Measurements from ENCODE around the gene ZBTB26.

The ZBTB26 gene

GRCh38 chr9:122944960-122945888 lies 13.9 kb upstream of the ZBTB26 start:
- no peak for DNase-seq (ENCODE audit: low read depth)
- Histone ChIP-seq H3K27me3 (replicated peaks; ENCODE audit: control insufficient read depth, insufficient read depth, low read length) (no peaks in the 10 kb centered on the region), H3K4me1 (ENCODE audit: control insufficient read depth, insufficient read depth, low read length) (peaks cover 20% of the 10 kb centered on the region)

DNA sequence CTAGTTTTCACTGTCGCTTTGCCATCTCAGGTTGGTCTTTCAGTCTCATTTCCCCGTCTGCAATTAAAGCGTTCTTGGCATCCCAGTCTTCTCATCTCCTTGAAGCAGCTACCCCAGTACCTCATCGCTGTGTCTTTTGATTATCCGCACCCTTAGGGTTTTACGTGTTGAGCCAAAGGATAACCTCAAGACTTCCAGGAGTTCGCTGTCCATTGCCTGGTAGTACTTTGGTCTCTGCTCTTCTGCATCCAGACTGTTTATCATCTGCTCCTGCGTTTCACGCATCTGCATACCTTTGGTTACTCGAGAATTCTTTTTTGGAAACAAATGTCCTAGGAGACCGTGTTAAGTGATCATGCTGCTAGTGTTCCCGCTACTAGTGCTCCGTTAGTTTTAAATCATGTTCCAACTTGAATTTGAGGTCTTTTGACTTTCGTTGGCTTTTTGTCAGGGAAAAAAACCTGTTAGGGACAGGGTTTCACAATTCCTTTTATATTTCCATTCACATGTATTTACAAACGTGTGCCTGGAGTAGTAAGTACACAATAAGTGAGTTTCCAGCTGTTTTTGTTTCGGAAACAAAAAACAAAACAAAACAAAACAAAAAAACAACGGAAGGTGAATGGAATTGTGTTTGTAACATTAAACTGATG lies 10.4 kb upstream of the ZBTB26 start:
- peaks cover 20% of the 10 kb centered on the region for H3K36me3 ChIP-seq (ENCODE audit: control insufficient read depth, insufficient read depth, low read length, severe bottlenecking)
- peak; percentile 77 for DNase-seq (ENCODE audit: low read depth)
- no peaks in the 10 kb centered on the region for H3K27me3 ChIP-seq (replicated peaks; ENCODE audit: control insufficient read depth, insufficient read depth, low read length)
- H3K9me3 ChIP-seq (ENCODE audit: control insufficient read depth, low read length), result no peaks in the 10 kb centered on the region
- peak overlapping the region; percentile 92 for H3K9ac ChIP-seq (ENCODE audit: low read length)
- peak overlapping the region; percentile 94 for H3K4me3 ChIP-seq (ENCODE audit: low read length)
- H3K4me1 ChIP-seq (ENCODE audit: control insufficient read depth, insufficient read depth, low read length), result peaks cover 16% of the 10 kb centered on the region

More at GRCh38 chr9:122944960-122945888, 13.9 kb upstream of the ZBTB26 start:
- no peaks in the 10 kb centered on the region for H3K36me3 ChIP-seq (ENCODE audit: control insufficient read depth, insufficient read depth, low read length, severe bottlenecking)
- no peaks in the 10 kb centered on the region for H3K9me3 ChIP-seq (ENCODE audit: control insufficient read depth, low read length)
- H3K9ac ChIP-seq (ENCODE audit: low read length), result no peak overlapping the region
- no peak overlapping the region for H3K4me3 ChIP-seq (ENCODE audit: low read length)

GRCh38 chr9:122940749-122941581 lies 9.7 kb upstream of the ZBTB26 start, which contains the start of gene RABGAP1:
Gene RABGAP1, plus strand, starts transcription at chr9:122941020. Its CDS starts 16,040 bp downstream, at chr9:122957060.
- H3K9me3 ChIP-seq (ENCODE audit: control insufficient read depth, low read length), result no peaks in the 10 kb centered on the region
- peaks cover 27% of the 10 kb centered on the region for H3K36me3 ChIP-seq (ENCODE audit: control insufficient read depth, insufficient read depth, low read length, severe bottlenecking)

GRCh38 chr9:122940454-122940748 lies 9.1 kb upstream of the ZBTB26 start:
- H3K9me3 ChIP-seq (ENCODE audit: control insufficient read depth, low read length), result no peaks in the 10 kb centered on the region
- no peaks in the 10 kb centered on the region for H3K27me3 ChIP-seq (replicated peaks; ENCODE audit: control insufficient read depth, insufficient read depth, low read length)
- no peak for DNase-seq (ENCODE audit: low read depth)
- H3K4me1 ChIP-seq (ENCODE audit: control insufficient read depth, insufficient read depth, low read length), result peaks cover 13% of the 10 kb centered on the region
- peak overlapping the region; percentile 67 for H3K9ac ChIP-seq (ENCODE audit: low read length)
- H3K4me3 ChIP-seq (ENCODE audit: low read length), result peak overlapping the region; percentile 79
- peaks cover 27% of the 10 kb centered on the region for H3K36me3 ChIP-seq (ENCODE audit: control insufficient read depth, insufficient read depth, low read length, severe bottlenecking)

More at GRCh38 chr9:122940749-122941581, 9.7 kb upstream of the ZBTB26 start, which contains the start of gene RABGAP1:
- H3K4me3 ChIP-seq (ENCODE audit: low read length), result peak within 1 kb of the TSS; percentile 94
- peaks cover 16% of the 10 kb centered on the region for H3K4me1 ChIP-seq (ENCODE audit: control insufficient read depth, insufficient read depth, low read length)
- H3K27me3 ChIP-seq (replicated peaks; ENCODE audit: control insufficient read depth, insufficient read depth, low read length), result no peaks in the 10 kb centered on the region
- peak within 1 kb of the TSS; percentile 92 for H3K9ac ChIP-seq (ENCODE audit: low read length)
- DNase-seq (ENCODE audit: low read depth), result peak; percentile 99

- Histone ChIP-seq H3K9ac (ENCODE audit: low read length) (no peak overlapping the region), H3K9me3 (ENCODE audit: control insufficient read depth, low read length) (no peaks in the 10 kb centered on the region), H3K4me1 (ENCODE audit: control insufficient read depth, insufficient read depth, low read length) (peaks cover 13% of the 10 kb centered on the region), H3K36me3 (ENCODE audit: control insufficient read depth, insufficient read depth, low read length, severe bottlenecking) (peaks cover 27% of the 10 kb centered on the region), H3K27me3 (replicated peaks; ENCODE audit: control insufficient read depth, insufficient read depth, low read length) (no peaks in the 10 kb centered on the region), H3K4me3 (ENCODE audit: low read length) (no peak overlapping the region)
- DNase-seq (ENCODE audit: low read depth), result no peak
Measured at GRCh38 chr9:122939601-122940000, 8.3 kb upstream of the ZBTB26 start.

DNA sequence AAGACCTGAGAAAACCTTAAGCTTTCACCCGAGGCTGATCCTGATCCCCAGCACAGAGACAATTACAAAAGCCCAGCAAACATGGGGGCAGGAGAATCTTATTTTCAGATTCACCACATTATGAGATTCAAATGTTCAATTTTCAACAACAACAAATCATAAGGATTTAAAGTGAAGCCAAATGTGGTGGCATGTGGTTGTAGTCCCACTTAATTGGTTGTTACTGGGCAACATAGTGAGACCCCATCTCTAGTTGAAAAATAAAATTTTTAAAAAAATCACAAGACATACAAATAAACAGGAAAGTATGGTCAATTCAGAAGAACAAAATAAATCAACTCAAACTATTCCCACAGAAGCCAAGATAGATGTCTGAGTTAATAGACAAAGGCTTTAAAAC lies 5.6 kb upstream of the ZBTB26 start:
- Histone ChIP-seq H3K27me3 (replicated peaks; ENCODE audit: control insufficient read depth, insufficient read depth, low read length) (no peaks in the 10 kb centered on the region), H3K36me3 (ENCODE audit: control insufficient read depth, insufficient read depth, low read length, severe bottlenecking) (peaks cover 27% of the 10 kb centered on the region), H3K4me1 (ENCODE audit: control insufficient read depth, insufficient read depth, low read length) (peaks cover 14% of the 10 kb centered on the region), H3K9ac (ENCODE audit: low read length) (no peak overlapping the region), H3K4me3 (ENCODE audit: low read length) (no peak overlapping the region), H3K9me3 (ENCODE audit: control insufficient read depth, low read length) (no peaks in the 10 kb centered on the region)
- DNase-seq (ENCODE audit: low read depth), result no peak

DNA sequence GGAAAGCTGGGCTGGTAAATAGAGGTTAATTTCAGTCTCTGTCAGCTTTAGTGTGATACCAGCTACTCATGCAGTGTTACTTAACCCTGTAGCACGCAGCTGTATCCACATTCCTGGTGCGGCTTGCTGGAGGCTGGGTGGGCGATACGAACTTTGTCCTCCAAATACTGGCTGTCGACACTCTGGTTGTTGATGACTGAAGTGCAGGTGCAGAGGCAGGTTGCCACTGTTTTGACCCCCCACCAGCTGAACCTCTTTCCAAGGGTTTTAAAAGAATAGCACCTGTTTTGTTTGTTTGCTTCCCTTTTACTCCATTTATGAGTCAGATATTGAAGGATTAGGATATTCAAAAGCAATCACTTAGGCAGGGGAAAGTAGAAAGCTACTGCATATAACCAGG lies 5.2 kb upstream of the ZBTB26 start:
- DNase-seq (ENCODE audit: low read depth), result no peak
- Histone ChIP-seq H3K4me1 (ENCODE audit: control insufficient read depth, insufficient read depth, low read length) (peaks cover 11% of the 10 kb centered on the region), H3K9ac (ENCODE audit: low read length) (no peak overlapping the region), H3K27me3 (replicated peaks; ENCODE audit: control insufficient read depth, insufficient read depth, low read length) (no peaks in the 10 kb centered on the region), H3K9me3 (ENCODE audit: control insufficient read depth, low read length) (no peaks in the 10 kb centered on the region), H3K36me3 (ENCODE audit: control insufficient read depth, insufficient read depth, low read length, severe bottlenecking) (peaks cover 27% of the 10 kb centered on the region), H3K4me3 (ENCODE audit: low read length) (no peak overlapping the region)

DNA sequence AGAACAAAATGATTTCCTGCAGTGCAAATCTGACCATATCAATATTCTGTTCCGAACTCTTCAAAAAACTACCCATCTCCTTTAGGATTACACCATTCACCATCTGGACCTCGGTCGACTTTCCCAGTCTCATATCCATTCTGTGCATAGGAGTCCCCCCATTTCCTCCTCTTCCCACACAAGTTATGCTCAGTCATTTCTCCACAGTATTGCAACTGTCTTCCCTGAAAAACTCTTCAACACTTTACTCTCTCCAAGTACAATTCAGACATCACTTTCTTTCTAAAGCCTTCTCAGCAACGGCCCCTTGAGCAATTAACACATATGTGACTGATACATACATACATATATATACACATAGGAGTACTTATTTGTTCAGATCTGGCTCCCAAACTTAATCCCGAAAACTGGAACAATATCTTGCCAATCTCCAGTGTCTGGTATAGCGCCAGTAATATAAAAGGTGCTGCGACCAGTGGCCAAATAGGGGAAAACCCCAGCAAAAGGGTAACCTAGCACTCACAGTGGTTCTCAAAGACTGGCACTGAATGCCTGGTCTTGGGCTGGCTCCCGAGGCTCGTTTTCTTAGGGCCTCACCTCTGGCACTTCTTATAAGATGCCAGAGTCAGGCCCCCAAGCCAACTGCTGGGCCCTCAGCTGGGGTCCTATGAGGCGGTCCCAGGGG lies 629 bp downstream of the ZBTB26 start:
- no peak for DNase-seq (ENCODE audit: low read depth)
- no peaks in the 10 kb centered on the region for H3K27me3 ChIP-seq (replicated peaks; ENCODE audit: control insufficient read depth, insufficient read depth, low read length)
- peaks cover 13% of the 10 kb centered on the region for H3K4me1 ChIP-seq (ENCODE audit: control insufficient read depth, insufficient read depth, low read length)
- H3K9ac ChIP-seq (ENCODE audit: low read length), result peak overlapping the region; percentile 94
- H3K4me3 ChIP-seq (ENCODE audit: low read length), result peak overlapping the region; percentile 99
- no peaks in the 10 kb centered on the region for H3K36me3 ChIP-seq (ENCODE audit: control insufficient read depth, insufficient read depth, low read length, severe bottlenecking)
- no peaks in the 10 kb centered on the region for H3K9me3 ChIP-seq (ENCODE audit: control insufficient read depth, low read length)

DNA sequence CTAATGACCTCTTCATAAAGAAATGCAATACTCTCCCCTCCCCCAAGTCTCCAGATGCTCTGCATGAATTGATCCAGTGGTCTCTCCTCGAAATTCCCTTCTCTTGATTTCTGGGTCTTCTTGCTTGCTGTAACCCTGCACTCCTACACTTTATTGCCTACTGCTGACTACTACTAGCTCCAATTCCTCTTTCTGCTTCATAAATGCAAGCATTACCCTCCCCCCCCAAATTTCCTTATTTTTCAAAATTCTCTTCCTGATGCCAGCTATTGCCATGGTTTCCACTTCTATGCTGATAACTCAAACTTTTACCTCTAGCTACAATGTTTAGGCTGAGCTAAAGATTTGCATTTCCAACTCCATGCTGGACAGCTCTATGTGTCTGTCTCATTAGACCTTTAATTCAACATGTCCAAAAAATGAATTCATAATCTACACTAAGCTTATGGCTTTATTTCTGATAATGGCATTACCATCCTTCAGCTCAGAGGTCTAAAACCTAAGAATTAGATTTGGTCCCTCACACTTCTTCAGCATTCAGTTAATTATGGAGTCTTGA lies 1.4 kb downstream of the ZBTB26 start:
- no peaks in the 10 kb centered on the region for H3K36me3 ChIP-seq (ENCODE audit: control insufficient read depth, insufficient read depth, low read length, severe bottlenecking)
- peak overlapping the region; percentile 99 for H3K4me3 ChIP-seq (ENCODE audit: low read length)
- H3K27me3 ChIP-seq (replicated peaks; ENCODE audit: control insufficient read depth, insufficient read depth, low read length), result no peaks in the 10 kb centered on the region
- no peak for DNase-seq (ENCODE audit: low read depth)
- H3K9ac ChIP-seq (ENCODE audit: low read length), result no peak overlapping the region
- peaks cover 13% of the 10 kb centered on the region for H3K4me1 ChIP-seq (ENCODE audit: control insufficient read depth, insufficient read depth, low read length)
- H3K9me3 ChIP-seq (ENCODE audit: control insufficient read depth, low read length), result no peaks in the 10 kb centered on the region

DNA sequence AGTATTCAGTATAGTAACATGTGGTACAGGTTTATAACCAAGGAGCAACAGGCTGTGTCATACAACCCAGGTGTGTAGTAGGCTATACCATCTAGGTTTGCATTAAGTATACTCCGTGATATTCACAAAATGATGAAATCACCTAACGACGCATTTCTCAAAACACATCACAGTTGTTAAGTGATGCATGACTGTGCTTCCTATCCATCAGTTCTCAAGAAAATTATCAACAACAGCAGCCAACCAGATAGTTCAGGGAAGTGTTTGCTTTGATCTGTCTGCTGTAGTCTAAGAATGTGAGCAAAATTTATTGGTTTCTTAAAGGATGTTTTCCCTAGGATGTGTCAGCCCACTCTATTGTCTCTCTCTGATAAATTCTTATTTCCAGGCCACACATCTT lies 7.4 kb downstream of the ZBTB26 start:
- no peak for DNase-seq (ENCODE audit: low read depth)
- no peaks in the 10 kb centered on the region for H3K27me3 ChIP-seq (replicated peaks; ENCODE audit: control insufficient read depth, insufficient read depth, low read length)
- no peak overlapping the region for H3K9ac ChIP-seq (ENCODE audit: low read length)
- H3K36me3 ChIP-seq (ENCODE audit: control insufficient read depth, insufficient read depth, low read length, severe bottlenecking), result peaks cover 8% of the 10 kb centered on the region
- H3K4me3 ChIP-seq (ENCODE audit: low read length), result no peak overlapping the region
- H3K9me3 ChIP-seq (ENCODE audit: control insufficient read depth, low read length), result no peaks in the 10 kb centered on the region
- H3K4me1 ChIP-seq (ENCODE audit: control insufficient read depth, insufficient read depth, low read length), result no peaks in the 10 kb centered on the region
